ENCODE results near the gene HMGN3.

Gene HMGN3

GRCh38 chr6:79173378-79173777, 61.1 kb downstream of the HMGN3 start:
- DNase-seq: no peak

GRCh38 chr6:79170959-79171358, 63.5 kb downstream of the HMGN3 start:
- no peak for DNase-seq

GRCh38 chr6:79170431-79170830, 64.1 kb downstream of the HMGN3 start:
- no peak for DNase-seq

- DNase-seq: no peak
These were observed 65.8 kb downstream of the HMGN3 start for GRCh38 chr6:79168695-79168980.

GRCh38 chr6:79167931-79168694, 66.4 kb downstream of the HMGN3 start:
- no peak for DNase-seq

- DNase-seq: no peak
These were observed 74.6 kb downstream of the HMGN3 start for GRCh38 chr6:79159846-79160245.

- no peak for DNase-seq
These were observed 75.5 kb downstream of the HMGN3 start for GRCh38 chr6:79158856-79159516.

GRCh38 chr6:79157961-79158644, 76.4 kb downstream of the HMGN3 start:
- no peak for DNase-seq

- DNase-seq: no peak
These were observed 82.2 kb downstream of the HMGN3 start for GRCh38 chr6:79152269-79152737.

Measured in activated T-cell treated with anti-CD3 and anti-CD28 coated beads for 4 hours (primary cell).